ENCODE results near the gene FOXP3. TPM values are rescaled to one million over a fixed set of nuclear protein-coding genes. Genes with fewer than 3 reads are reported as not detected.

FOXP3 gene
- total RNA-seq, 1 donor, result not detected

- TF ChIP-seq CTCF (IDR thresholded peaks at IDR 0.05; ENCODE audit: extremely low read depth, low read depth, low read length), result no peak
- peak; percentile 29 for DNase-seq (ENCODE audit: insufficient read length, low spot score, missing footprints)
- Histone ChIP-seq H3K27me3 (ENCODE audit: insufficient read depth, low read length) (no peaks in the 10 kb centered on the region), H3K4me2 (ENCODE audit: insufficient read depth, low read length) (no peak overlapping the region), H2AFZ (ENCODE audit: low read length) (no peak overlapping the region), H4K20me1 (ENCODE audit: insufficient read depth, low read length) (peaks cover 6% of the 10 kb centered on the region), H3K36me3 (ENCODE audit: insufficient read depth, low read length) (no peaks in the 10 kb centered on the region), H3K79me2 (ENCODE audit: insufficient read depth, low read length) (peaks cover 6% of the 10 kb centered on the region), H3K4me3 (ENCODE audit: insufficient read depth, low read length) (no peak overlapping the region), H3K27ac (ENCODE audit: low read depth, low read length) (no peak overlapping the region), H3K9me3 (ENCODE audit: low read depth, low read length) (no peaks in the 10 kb centered on the region), H3K4me1 (ENCODE audit: insufficient read depth, low read length) (no peaks in the 10 kb centered on the region)
Measured at GRCh38 chrX:49278081-49278480, 13.6 kb upstream of the FOXP3 start.

GRCh38 chrX:49277535-49277830 lies 13.0 kb upstream of the FOXP3 start:
- no peaks in the 10 kb centered on the region for H3K9me3 ChIP-seq (ENCODE audit: low read depth, low read length)
- no peak overlapping the region for H3K4me3 ChIP-seq (ENCODE audit: insufficient read depth, low read length)
- no peak overlapping the region for H3K4me2 ChIP-seq (ENCODE audit: insufficient read depth, low read length)
- H3K27me3 ChIP-seq (ENCODE audit: insufficient read depth, low read length), result no peaks in the 10 kb centered on the region
- no peaks in the 10 kb centered on the region for H3K36me3 ChIP-seq (ENCODE audit: insufficient read depth, low read length)
- peaks cover 10% of the 10 kb centered on the region for H3K79me2 ChIP-seq (ENCODE audit: insufficient read depth, low read length)
- TF ChIP-seq CTCF (IDR thresholded peaks at IDR 0.05; ENCODE audit: extremely low read depth, low read depth, low read length), result no peak
- H4K20me1 ChIP-seq (ENCODE audit: insufficient read depth, low read length), result peaks cover 6% of the 10 kb centered on the region
- H2AFZ ChIP-seq (ENCODE audit: low read length), result no peak overlapping the region
- no peak overlapping the region for H3K27ac ChIP-seq (ENCODE audit: low read depth, low read length)
- no peak for DNase-seq (ENCODE audit: insufficient read length, low spot score, missing footprints)
- H3K4me1 ChIP-seq (ENCODE audit: insufficient read depth, low read length), result no peaks in the 10 kb centered on the region

GRCh38 chrX:49276671-49277534 lies 12.4 kb upstream of the FOXP3 start:
- DNase-seq (ENCODE audit: insufficient read length, low spot score, missing footprints), result peak; percentile 74
- Histone ChIP-seq H3K4me2 (ENCODE audit: insufficient read depth, low read length) (no peak overlapping the region), H4K20me1 (ENCODE audit: insufficient read depth, low read length) (peaks cover 6% of the 10 kb centered on the region), H3K4me1 (ENCODE audit: insufficient read depth, low read length) (no peaks in the 10 kb centered on the region), H3K4me3 (ENCODE audit: insufficient read depth, low read length) (no peak overlapping the region), H2AFZ (ENCODE audit: low read length) (no peak overlapping the region), H3K27ac (ENCODE audit: low read depth, low read length) (no peak overlapping the region), H3K9me3 (ENCODE audit: low read depth, low read length) (no peaks in the 10 kb centered on the region), H3K27me3 (ENCODE audit: insufficient read depth, low read length) (no peaks in the 10 kb centered on the region), H3K36me3 (ENCODE audit: insufficient read depth, low read length) (no peaks in the 10 kb centered on the region), H3K79me2 (ENCODE audit: insufficient read depth, low read length) (peaks cover 14% of the 10 kb centered on the region)
- TF ChIP-seq CTCF (IDR thresholded peaks at IDR 0.05; ENCODE audit: extremely low read depth, low read depth, low read length), result no peak

- Histone ChIP-seq H3K9me3 (ENCODE audit: low read depth, low read length) (no peaks in the 10 kb centered on the region), H4K20me1 (ENCODE audit: insufficient read depth, low read length) (peaks cover 6% of the 10 kb centered on the region), H3K4me2 (ENCODE audit: insufficient read depth, low read length) (no peak overlapping the region), H3K4me3 (ENCODE audit: insufficient read depth, low read length) (no peak overlapping the region), H3K36me3 (ENCODE audit: insufficient read depth, low read length) (no peaks in the 10 kb centered on the region), H3K27ac (ENCODE audit: low read depth, low read length) (no peak overlapping the region), H2AFZ (ENCODE audit: low read length) (no peak overlapping the region), H3K27me3 (ENCODE audit: insufficient read depth, low read length) (no peaks in the 10 kb centered on the region), H3K79me2 (ENCODE audit: insufficient read depth, low read length) (peaks cover 19% of the 10 kb centered on the region), H3K4me1 (ENCODE audit: insufficient read depth, low read length) (no peaks in the 10 kb centered on the region)
- no peak for DNase-seq (ENCODE audit: insufficient read length, low spot score, missing footprints)
- TF ChIP-seq CTCF (IDR thresholded peaks at IDR 0.05; ENCODE audit: extremely low read depth, low read depth, low read length), result no peak
Measured at GRCh38 chrX:49276207-49276606, 11.7 kb upstream of the FOXP3 start.

Data from osteoblast (primary cell).